DMS 273 (cell line): ENCODE measurements around the gene ALPL.

ENCODE experiments used
- DNase-seq: peaks from one replicate; lab custom pipeline; 2025; ENCODE audit not compliant: unreplicated experiment; lab: John Stamatoyannopoulos, UW

The ALPL gene

DNA sequence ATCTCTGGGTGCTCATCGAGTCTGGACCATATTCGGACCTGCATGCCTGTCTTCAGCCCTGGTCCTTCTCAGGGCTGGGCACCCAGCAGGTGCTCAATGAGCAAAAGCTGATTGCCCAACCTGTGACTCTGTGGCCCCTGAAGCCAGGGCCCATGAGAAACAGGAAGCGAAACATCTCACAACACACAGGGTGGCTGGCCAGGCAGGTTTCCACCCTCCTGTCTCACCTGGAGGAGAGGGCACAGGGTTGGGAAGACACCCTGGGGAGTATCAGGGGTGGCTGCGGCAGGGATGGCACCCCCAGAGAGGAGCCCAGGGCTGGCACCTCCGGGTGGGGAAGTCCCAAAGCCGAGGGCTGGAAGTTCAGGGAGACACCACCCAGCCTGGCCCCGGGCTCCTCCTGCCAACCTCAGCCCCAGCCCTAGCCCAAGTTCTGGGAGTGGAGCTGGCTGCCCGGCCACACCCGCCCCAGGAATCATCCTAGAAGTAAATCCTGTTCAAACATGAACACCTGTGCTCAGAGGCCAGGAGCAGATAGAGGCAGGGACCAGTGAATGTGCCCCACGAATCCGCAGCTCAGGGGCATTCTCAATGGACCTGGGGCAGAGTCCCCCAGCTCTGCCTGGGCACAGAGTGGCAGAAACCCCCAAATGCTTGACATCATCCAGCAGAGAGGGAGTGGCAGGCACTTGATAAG, 105.3 kb downstream of the ALPL start:
- no peak for DNase-seq

DNA sequence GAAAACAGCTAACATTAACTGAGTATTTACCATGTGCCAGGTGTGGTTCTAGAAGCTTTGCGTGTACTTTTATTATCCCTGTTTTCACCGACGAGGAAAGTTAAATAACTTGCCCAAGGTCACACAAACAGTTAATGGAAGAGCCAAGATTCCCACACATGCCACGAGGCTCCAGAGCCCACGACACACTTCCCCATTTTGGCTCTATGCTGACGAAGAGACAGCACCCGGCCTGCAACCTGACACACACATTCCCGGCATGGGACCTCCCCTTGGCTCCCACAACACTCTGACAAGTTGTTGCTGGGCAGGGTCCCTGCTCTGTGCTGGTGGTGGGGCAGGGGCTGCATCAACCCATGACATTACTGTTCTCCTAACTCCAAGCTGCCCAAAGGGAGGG, 107.1 kb downstream of the ALPL start:
- no peak for DNase-seq

DNA sequence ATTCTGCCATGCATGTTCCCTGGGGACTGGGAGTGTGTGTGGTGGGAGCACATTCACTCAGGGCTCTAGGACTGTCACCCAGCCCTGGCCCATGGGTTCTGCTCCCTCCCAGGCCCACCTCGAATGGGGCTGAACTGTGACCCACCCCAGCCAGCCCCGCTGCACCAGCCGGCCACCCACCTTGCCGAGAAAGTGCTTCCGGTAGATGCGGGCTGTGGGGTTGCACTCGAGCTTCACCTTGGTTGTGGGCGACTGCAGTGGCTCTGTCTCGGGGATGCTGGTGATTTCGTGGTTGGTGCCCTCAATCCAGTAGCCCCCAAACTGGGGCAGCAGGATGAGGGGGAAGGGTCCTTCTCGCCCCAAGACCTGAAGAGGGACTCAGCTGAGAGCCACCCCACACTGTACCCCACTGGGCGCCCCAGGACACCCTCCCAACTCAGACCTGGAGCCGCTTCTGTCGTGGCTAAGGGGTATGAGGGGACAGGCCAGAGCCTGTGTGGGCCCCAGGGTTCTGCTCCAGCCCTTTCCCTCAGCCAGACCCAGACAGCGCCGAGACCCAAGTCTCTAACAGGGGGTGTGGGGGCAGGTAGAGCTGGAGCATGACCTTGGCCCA, 108.0 kb downstream of the ALPL start:
- DNase-seq, result no peak

DNA sequence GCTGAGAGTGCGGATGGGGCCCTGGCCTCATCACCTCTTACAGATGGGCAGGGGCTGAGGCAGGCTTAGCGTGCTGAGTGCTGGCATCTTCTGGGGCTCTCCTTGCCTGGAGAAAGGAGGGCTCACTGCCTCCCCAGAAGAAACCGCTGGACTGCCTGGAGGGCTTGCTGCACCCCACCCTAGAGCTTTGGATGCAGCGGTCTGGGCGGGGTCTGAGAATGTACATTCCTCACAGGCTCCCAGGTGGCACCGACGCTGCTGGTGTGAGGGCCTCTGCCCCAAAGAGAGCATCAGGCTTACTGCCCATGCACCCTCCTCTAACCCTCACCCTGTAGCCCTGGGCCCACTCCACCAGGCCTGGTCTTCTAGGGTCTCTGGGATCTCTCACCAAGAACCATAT, 108.8 kb downstream of the ALPL start:
- no peak for DNase-seq

DNA sequence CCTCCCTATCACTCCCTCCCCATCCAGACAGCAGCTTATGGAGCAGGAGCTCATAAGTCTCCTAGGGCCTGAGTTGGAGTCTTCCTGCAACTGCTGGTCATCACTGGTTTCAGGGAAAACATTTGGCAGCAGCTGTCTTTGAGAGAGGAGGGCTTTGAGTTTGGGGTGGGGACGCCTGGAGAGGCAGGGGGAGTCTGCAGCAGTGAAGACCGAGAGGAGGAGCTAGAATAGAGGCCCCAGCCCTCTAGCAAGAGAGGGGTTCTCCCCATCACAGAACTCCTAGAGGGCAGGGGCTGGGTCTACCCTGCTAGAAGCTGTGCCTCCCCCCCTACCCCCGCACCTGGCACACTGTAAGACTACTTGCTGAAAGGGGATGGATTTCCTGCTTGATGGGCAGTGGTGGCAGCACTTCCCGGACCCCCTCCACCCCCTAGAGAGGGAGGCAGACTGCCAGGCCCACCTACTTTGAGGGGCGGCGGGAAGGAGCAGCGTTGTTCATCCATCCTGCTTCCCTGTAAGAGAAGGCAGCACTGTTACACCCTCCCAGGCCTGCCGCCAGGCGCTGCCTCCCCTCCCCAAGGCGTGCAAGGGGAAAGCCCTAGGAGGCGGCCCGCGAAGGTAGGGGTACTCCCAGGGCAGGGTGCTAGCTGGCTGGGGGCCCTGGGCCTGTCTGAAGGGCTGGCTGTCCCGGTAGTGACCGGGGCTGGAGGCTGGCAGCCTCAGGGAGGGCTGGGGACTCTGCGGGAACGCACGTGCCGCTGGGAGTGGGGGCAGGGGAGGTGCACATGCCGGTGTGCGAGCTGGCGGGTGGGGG, 109.5 kb downstream of the ALPL start:
- DNase-seq, result no peak

DNA sequence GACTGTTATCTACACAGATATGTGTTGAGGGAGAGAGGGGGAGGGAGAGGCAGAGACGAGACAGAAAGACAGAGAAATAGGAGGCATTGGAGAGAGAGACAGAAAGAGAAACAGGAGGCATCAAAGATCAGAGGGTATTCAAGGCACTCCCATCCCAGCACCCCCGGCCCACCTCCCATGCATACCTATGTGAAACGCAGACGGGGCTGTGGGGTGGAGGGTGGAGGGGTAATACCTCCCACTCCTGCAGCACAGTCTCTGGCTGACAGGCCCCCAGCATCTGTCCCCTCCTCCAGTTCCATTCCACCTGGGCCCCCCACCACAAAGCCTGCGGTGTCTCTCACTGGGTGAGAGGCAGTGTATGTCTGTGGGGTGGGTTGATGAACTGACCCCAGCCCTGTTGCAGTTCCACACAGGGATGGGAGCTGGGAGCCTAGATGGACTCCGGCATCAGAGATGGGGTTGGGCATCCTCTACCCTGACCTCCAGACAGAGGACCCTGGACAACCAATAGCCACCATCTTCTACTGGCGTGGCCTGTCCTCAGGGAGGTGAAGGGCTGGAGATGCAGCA, 110.2 kb downstream of the ALPL start:
- DNase-seq, result no peak

DNA sequence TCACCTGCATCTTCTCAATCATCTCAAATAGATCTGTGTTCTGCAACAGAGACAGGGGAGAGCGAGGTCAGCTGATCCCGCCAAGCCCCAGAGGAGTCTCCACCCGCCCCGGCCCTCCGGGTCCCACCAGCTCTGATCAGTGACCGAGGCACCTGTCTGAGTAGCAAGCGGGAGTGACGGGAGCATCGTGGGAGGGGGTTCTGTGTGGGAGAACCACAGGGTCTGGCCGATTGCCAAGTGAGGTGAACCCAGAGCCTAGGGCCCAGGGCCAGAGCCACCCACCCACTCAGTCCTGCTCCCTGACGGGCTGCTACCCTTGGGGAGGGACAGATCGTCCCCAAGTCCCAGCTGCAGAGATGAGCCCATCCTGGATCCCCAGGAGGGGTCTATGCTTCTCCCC, 110.8 kb downstream of the ALPL start:
- DNase-seq, result no peak

DNA sequence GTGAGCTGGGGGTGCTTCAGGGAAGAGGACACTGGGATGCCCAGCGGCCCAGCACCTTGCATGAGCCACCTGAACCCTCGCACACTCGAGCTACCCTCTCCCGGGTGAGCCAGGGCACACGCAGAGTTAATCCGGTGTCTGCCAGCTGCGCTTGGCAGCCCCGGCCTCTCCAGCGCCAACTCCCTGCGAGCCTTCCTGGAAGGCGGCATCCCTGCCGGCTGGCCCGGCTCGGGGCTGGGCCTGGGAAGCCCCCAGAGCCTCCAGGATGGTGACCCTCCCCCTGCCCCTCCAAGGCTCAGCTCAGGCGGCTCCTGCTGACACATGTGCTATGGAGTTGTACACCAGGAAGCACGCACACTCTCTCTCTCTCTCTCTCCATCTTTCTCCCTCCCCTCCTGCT, 111.3 kb downstream of the ALPL start:
- DNase-seq, result peak; percentile 72

DNA sequence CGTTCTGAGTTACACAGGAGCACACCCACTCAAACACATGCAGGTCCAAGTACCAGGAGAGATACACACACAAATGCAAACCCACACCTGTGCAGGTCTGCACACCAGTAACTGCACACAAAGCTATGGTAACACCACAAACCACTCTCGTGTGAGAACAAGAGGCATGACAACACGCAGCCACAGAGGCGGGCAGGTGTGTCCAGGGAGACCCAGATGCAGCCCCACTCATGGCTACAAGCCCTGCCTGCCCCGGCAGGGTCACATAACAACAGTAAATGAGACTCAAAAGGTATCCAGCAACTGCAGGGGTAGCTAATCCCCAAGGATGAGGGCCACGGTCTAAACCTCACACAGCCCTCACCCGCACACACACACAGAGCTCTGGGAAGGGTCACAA, 111.8 kb downstream of the ALPL start:
- no peak for DNase-seq

DNA sequence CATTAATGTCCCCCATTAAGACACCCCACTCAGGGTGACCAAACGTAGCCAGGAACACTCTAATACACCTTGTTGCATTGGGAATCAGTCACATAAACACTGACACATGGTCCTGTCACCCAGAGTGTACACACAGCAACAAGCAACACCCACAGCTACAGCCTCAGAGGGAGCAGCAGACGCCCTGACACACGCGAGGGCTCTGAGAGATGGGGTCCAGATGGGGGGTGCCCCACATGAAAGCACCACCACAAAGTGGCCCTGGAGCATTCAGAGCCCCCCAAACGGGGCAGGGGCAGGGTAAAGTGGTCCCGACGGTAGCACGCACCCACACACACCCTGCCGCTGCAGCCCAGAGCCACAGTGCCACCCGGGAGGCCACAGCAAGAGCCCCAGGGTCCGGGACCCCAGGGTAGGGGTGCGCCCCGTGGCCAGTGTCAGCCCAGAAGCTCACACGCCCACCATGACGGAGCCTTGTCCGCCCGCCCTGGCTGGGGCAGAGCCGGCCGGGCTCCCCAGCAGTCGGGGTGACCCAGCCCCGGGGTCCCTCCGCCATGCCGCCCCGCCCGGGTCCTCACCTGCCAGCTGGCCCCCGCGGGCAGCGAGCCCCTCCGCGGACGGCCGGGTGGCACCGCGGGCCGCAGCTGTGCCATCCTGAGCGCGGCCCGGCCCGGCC, 112.7 kb downstream of the ALPL start:
- no peak for DNase-seq

DNA sequence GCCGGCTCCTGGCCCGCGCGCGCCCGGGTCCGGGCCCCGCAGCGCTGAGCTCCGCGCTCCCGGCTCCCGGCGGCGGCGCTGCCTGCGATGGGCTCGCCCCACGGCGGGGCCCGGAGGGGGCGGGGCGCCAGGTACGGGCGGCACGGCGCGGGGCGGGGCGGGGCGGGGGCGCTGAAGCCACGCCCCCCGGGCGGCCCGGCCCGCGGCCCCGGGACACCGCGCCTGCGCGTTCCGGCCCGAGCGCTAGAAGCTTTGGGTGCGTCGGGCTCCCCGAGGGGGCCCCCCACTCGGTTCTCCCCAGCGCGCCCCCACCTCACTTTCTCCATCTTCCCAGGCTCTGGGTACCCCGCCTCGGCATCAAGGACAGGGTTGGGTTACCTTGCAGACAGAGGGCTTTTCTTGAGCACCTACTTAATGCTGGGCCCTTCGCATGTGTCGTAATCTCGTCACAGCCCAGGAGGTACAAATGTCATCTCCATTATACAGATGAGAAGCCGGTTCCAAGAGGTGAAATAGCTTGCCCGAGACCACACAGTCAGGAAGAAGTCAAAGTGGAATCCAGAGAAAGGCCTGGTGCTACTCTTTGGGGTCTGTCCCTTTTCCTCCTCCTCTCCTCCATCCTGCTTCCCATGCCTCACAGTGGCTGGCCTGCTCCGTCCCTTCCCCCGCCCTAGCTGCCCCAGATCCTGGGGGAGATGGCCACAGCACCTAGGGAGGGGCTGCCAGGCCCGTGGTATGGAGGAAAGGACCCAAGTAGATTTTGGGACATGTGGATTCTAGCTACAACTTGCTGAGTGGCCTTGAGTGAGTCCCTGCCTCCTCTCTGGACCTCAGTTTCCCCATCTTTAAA, 113.5 kb downstream of the ALPL start:
- peak; percentile 68 for DNase-seq

DNA sequence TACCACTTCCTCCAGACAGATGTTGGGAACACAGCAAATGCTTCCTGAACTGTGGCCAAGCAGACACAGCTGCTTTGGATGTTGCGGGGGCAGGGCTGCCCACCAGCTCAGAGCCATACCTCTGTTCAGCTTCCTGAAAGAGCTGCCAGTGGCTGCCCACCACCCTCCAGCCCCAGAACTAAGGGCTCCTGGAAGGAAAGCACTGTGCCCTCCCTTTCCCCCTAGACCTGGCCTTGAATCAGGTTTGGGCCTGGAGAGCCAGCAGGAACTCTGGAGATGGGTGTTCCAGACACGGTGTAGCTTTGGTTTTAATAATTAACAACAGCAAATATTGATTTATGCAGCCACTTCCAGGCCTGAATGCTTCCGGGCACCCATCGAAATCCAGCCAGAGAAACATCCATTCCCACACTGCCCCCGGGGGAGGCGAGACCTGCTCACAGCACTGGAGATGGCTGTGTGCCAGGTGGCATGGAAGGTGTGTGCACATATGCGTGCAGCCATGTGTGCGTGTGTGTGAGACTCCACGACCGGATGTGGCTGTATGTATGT, 114.3 kb downstream of the ALPL start:
- peak; percentile 69 for DNase-seq

DNA sequence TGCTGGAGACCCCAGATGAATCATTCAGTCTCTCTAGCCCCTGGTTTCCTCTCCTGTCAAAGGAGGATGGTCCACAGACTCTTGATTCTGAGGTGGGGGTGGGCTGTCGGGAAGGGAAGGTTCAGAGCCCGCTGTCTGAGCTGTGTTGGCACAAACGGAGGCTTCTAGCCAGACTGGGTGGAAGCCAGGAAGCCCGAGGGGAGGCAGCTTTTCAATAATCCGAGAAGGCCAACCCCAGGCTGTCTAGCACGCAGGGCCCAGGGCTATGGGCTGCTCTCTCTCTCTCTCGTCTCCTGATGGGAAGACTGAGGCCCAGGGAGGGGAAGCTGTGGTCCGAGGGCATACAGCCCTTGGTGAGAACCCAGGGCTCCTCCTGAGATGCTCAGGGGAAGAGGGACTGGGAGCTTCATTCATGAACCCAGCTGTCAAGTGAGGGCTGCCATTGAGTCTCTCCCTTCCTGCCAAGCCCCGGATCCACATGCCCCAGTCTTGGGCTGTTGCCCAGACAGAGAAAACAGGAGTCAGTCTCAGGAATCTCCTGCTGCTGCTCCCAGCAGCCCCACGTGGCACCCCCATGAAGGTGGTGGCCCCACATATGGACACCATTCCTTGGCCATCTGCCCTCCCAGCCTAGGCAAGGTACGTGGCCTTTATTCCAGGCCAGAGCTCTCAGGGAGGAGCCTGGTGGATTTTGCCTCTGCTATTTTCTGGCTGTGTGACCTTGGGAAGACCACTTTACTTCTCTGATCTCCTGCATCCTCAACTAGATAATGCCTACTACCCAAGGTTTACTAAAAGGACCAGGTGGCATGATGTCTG, 115.6 kb downstream of the ALPL start:
- peak; percentile 93 for DNase-seq

DNA sequence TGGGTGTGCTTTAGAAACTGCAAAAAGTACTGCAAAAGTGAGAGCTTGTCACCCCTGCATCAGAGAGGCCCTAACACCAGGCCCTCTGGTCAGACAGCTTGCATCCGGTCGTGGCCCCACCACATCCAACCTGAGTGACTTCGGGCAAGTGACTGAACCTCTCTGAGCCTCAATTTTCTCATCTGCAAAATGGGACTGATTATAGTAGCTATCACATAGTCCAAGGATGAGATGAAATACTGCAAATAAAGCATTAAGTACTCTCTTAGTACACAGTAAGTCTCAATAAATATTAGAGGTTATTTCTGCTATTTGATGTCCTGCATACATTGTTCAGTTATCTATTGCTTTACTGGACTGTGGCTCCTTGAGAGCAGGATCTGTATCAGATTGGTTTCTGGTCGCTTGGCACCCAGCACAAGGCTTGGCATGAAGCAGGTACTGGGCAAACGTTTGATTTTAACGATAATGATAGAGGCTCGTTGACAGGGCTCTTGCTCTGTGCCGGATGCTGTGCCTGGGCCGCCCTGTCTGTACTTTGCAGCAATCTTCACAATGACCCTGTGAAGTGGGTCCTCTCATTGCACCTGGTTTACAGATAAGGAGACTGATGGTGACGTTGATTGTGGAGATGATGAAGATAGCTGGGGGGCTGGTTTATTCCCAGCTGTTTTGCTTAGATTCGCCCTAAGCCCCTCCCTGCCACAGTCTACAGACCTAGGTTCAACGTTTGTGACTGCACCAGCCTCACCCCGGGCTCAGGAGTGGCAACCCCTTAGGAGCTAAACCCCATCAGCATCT, 116.4 kb downstream of the ALPL start:
- DNase-seq, result no peak

DNA sequence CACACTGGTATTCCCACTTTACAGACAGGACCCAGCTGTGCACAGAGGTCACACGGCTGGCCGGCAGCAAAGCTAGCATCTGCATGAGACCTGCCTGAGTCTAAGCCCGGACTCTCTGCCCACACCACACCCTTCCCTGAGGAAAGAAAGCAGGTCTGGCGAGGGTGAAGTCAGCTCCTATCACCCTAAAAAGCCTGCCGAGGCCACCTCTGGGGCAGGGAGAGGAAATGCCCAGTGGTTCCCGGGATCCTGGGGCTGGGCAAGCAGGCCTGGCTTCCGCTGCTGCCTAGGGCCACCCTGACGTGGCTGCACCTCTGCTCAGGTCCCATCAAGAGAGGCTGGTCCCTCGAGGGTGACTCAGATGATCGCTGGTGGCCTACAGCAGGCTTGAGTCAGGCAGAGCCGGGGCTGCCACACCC, 117.7 kb downstream of the ALPL start:
- no peak for DNase-seq
